GM13977 (cell line): ENCODE measurements around the gene HCRTR2.

Experiments
- DNase-seq: peaks from one replicate; pipeline ENCODE4 v3.0.0; 2012; ENCODE audit warnings: low spot score
- CTCF ChIP-seq: IDR thresholded peaks from 2 replicates; pipeline ENCODE4 v1.5.1; 2012; ENCODE audit warnings: mild to moderate bottlenecking, control low read depth; ENCODE audit not compliant: insufficient read depth; ENCODE audit errors: extremely low read depth, missing control alignments
- in situ Hi-C: fragments of 300-500 bp; cut with MboI; formaldehyde crosslinking; loops from one replicate; pipeline ENCODE4 v1.12.0; 2022; ENCODE audit warnings: low sequenced_read_pairs, low pct_unique_long_range_greater_than_20kb, mixed read lengths, inconsistent platforms; ENCODE audit not compliant: unreplicated experiment

Gene HCRTR2

GRCh38 chr6:55182016-55182650, 7.8 kb downstream of the HCRTR2 start:
- in situ Hi-C loops = no loop called here
- DNase-seq = no peak

GRCh38 chr6:55184782-55185530, 10.6 kb downstream of the HCRTR2 start:
- no peak for TF ChIP-seq CTCF
- in situ Hi-C loops = no loop called here
- DNase-seq = no peak

More at GRCh38 chr6:55182016-55182650, 7.8 kb downstream of the HCRTR2 start:
- no peak for TF ChIP-seq CTCF

GRCh38 chr6:55198715-55199114, 24.4 kb downstream of the HCRTR2 start:
- no peak for TF ChIP-seq CTCF
- in situ Hi-C loops = no loop called here
- no peak for DNase-seq

GRCh38 chr6:55199239-55199638, 24.9 kb downstream of the HCRTR2 start:
- in situ Hi-C loops = no loop called here
- no peak for TF ChIP-seq CTCF
- no peak for DNase-seq

GRCh38 chr6:55208478-55209458, 34.5 kb downstream of the HCRTR2 start:
- no peak for DNase-seq
- in situ Hi-C loops = no loop called here
- no peak for TF ChIP-seq CTCF

GRCh38 chr6:55210952-55211351, 36.6 kb downstream of the HCRTR2 start:
- no peak for TF ChIP-seq CTCF
- in situ Hi-C loops = no loop called here
- DNase-seq = no peak
